ENCODE data around the gene KCNH3. TPM values are rescaled to one million over a fixed set of nuclear protein-coding genes. Genes with fewer than 3 reads are reported as not detected.

Gene KCNH3
- polyA plus RNA-seq, 3 donors = 3.9 to 4.8 (median 4.2) TPM

DNA sequence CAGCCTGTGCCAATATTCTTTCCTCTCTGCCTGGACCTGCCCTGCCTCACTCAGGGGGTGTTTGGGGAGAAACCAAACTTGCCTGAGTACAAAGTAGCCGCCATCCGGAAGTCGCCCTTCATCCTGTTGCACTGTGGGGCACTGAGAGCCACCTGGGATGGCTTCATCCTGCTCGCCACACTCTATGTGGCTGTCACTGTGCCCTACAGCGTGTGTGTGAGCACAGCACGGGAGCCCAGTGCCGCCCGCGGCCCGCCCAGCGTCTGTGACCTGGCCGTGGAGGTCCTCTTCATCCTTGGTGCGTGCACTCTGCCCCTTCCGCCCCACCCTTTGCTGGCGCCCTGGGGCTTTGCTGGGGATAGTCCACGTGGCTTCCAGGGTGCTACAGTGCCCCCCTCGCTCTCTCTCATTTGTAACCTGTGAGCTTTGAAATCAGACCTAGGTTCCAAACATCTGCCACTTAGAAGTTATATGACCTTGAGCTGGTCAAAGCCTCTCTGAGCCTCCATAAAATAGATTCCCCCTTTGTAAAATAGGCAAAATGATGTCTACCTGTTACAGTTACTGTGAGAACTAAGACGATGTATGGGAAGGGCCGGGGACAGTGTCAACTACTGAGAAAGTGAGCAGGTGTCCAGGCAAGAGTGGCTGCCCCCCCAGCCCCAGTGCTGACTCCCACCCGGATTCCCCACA is 4.5 kb downstream of the KCNH3 start:
- no peak for DNase-seq (ENCODE audit: low read depth in 3 of 3, low spot score in 2 of 3)

GRCh38 chr12:49543914-49544815 is 5.3 kb downstream of the KCNH3 start:
- no peak for DNase-seq (ENCODE audit: low read depth in 3 of 3, low spot score in 2 of 3)

DNA sequence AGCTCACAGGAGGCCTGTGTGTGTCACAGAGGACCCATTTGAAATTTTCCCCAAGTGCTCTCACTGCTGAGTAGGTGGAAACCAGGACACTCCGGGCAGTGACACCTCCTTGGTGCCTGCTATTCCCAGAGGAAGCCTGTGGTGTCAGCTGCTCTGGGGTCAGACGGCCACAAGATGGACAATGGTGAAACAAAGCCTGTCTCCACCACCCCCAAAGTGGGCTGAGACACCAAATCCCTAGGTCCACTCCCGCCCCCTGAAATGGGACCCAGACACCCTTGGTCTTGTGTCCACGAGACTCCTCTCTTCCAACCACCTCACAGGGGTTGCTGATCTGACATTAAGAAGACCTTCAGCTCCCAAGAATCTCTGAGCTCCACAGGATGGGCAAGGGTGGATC is 7.0 kb downstream of the KCNH3 start:
- no peak for DNase-seq (ENCODE audit: low read depth in 3 of 3, low spot score in 2 of 3)

GRCh38 chr12:49546481-49546880 is 7.7 kb downstream of the KCNH3 start:
- DNase-seq (ENCODE audit: low read depth in 3 of 3, low spot score in 2 of 3) = no peak

DNA sequence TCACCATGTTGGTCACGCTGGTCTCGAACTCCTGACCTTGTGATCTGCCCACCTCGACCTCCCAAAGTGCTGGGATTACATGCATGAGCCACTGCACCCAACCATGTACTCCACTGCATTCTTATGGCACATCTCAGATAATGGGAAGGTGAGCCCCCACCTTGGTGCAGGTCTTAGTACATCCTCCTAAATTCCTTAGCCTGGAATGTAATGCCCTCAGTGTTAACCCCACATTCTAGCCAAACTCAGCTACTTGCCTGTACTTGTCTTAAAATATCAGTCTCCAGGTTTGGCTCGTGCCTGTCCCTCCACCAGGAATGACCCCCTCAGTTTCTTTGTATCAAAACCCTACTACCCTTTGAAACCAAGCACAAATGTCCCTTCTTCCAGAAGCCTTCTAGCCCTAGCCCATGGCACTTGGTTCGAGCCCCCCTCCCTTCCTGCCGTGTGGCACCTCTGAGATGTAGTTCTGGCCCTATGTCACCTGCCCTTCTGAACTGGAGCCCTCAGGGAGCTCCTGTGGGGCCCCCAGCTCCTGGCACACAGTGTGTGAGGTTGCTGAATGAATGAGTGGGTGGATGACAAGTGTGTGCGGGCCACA is 8.4 kb downstream of the KCNH3 start:
- DNase-seq (ENCODE audit: low read depth in 3 of 3, low spot score in 2 of 3) = no peak

DNA sequence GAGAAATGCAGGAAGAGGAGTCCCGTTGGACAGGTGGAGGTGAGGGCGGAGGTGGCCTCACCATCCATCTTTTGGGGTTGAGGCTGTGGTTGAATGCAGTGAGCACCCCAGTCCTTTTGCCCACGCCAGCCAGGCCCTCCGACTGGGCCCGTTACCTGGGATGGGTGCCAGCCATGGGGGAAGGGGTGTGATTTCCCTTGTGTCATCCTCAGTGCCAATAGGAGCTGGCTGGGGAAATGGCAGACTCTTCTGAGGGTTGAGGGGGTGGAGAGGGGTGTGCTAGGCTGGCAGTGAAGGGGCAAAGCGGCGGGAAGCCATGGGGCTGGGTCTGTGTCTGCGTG is 9.6 kb downstream of the KCNH3 start:
- DNase-seq (ENCODE audit: low read depth in 3 of 3, low spot score in 2 of 3) = no peak

DNA sequence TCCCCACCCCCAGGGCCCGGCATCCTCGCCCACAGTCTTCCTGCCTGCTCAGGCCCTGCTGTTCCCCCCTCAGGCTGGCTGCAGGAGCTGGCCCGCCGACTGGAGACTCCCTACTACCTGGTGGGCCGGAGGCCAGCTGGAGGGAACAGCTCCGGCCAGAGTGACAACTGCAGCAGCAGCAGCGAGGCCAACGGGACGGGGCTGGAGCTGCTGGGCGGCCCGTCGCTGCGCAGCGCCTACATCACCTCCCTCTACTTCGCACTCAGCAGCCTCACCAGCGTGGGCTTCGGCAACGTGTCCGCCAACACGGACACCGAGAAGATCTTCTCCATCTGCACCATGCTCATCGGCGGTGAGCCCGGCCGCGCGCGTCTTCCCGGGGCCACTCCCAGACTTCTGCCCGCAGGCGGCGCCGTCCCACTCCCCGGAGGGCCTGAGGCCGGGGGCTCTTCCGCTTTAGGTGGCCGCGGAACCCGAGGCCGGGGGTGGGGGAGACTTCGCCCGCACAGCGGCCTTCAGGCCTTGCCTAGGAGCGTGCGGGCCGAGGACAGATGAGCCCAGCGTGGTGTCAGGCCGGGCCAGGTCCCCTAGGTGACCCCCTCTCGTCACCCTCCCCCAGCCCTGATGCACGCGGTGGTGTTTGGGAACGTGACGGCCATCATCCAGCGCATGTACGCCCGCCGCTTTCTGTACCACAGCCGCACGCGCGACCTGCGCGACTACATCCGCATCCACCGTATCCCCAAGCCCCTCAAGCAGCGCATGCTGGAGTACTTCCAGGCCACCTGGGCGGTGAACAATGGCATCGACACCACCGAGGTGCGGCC is 10.2 kb downstream of the KCNH3 start:
- no peak for DNase-seq (ENCODE audit: low read depth in 3 of 3, low spot score in 2 of 3)

DNA sequence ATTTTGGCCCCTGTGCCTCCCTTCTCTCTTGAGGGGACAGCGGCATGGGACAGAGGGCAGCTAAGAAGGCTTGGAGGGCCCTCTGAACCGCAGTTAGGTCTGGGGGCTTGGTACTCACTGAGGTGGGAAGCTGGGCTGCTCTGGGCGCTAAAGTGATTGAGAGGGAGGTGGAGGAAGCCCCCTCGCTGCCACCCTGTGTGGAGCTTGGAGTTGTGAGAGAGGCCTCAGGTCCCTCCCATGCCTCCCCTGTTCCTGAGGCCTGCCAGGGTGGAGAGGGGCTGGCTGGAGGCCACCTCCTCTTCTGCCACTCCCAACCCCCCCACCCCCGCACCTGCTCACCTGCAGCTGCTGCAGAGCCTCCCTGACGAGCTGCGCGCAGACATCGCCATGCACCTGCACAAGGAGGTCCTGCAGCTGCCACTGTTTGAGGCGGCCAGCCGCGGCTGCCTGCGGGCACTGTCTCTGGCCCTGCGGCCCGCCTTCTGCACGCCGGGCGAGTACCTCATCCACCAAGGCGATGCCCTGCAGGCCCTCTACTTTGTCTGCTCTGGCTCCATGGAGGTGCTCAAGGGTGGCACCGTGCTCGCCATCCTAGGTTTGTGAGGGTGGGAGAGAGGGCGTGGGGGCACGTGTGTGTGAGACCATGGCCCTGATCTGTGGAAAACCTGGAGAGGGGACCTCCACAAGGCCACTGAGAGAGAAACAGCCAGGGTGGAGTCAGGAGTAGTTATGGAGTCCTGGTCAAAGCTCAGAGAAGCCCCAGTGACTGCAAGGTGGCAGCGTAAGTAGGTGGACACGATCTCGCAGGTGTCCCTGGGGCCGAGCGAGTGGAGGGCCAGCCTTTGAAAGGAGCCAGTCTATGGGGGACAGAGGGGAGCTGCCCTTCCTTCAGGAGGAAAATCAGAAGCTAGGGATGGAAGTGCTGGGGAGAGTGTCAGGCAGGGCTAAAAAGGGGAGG is 11.2 kb downstream of the KCNH3 start:
- DNase-seq (ENCODE audit: low read depth in 3 of 3, low spot score in 2 of 3) = no peak

DNA sequence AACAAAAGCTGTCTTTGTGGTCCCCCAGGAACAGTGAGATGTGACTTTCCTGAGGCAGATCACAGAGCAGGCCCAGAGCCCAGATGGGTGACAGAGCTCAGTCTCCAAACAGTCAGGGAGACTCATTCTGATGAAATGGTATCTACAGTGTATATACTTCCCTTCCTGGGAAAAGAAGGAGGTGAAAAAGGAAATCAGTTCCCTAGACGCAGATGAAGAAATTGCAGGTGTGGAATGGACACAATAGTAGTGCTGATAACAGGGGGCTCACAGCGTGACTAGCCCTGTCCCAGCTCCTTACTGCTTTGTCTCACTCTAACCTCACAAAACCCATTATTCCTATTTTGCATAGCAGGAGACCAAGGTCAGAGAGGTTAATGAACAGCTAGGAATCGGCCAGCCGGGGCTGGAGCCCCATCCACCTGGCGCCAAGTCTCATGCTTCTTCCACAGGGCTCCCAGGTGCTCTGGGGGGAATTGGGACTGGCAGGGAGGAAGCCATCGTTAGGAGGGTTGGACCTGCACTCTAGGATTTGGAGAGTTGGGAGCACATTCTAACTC is 11.9 kb downstream of the KCNH3 start:
- no peak for DNase-seq (ENCODE audit: low read depth in 3 of 3, low spot score in 2 of 3)

DNA sequence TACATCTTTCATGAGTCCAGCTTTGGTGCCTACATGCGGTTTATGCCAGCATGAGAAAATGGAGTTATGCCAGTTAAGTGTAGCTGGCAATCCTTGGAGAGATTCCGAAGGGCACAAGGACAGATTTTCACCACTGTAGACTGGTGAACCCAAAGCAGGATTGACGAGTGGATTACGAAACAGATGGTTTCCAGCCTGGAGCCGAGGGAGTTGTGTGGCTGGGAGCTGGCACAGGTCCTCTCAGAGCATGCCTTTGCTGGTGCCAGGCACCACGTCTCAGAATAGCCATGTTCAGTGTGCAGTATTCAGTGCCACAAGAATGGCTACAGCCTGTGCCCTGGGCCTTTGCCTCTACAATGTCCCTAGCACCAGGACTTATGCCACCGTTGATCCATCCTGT is 13.2 kb downstream of the KCNH3 start:
- no peak for DNase-seq (ENCODE audit: low read depth in 3 of 3, low spot score in 2 of 3)

DNA sequence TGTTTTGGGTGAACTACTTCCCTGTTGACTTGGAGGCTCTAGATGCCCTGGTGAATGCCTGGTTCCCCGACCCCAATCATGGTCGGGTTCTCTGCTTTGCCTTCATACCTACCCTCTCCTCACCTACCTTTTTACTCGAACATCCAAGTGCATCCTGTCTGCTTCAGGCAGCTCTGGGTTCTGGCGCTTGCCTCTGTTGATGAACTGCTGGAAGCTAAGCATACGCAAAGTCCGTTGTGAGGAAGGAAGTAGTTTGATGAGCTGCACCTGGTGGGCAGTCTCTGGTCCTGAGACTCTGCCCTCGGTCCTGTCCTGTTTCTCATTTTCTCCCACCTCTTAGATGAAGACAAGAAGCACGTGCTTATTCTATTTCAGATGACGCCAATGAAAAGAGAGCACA is 13.6 kb downstream of the KCNH3 start:
- no peak for DNase-seq (ENCODE audit: low read depth in 3 of 3, low spot score in 2 of 3)

DNA sequence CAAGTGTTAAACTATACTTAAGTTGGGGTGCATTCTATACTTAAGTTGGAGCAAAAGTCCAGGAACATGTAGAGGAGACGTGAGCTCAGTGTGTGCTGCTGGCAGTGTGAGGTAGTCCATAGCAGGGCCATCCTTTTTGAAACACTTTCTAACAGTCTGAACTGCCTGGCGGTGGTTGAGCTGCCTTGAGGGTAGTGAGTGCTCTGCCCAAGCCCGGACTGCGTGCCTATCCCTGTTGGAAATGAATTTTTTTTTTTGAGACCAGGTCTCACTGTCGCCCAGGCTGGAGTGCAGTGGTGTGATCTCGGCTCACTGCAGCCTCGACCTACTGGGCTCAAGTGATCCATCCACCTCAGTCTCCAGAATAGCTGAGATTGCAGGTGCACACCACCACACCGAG is 14.1 kb downstream of the KCNH3 start:
- no peak for DNase-seq (ENCODE audit: low read depth in 3 of 3, low spot score in 2 of 3)

DNA sequence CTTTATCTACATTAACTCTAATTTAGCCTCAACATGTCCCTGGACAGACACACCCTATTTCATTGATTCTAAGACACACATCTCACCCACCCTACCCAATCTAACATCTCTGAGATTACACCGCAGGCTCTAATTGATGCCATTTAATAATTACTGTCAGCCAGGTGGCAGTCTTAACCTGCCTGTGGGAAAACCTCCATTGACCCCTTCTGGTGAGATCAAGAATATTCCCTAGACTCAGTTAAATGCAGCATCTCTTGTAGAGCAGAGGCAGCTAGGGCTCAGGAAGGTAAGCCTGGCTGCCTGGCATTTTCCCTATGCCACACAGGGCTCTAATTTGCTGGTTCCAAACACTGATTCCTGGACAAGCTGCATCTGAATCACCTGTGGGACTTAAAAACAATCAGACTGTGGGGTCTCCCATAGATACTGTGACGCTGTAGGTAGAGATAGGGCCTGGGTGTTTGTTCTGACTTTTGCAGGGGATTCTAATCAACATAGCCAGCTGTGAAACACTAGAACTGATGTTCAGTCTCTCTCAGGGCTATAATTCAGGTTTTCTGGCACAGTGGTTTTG is 14.8 kb downstream of the KCNH3 start:
- DNase-seq (ENCODE audit: low read depth in 3 of 3, low spot score in 2 of 3) = no peak

- no peak for DNase-seq (ENCODE audit: low read depth in 3 of 3, low spot score in 2 of 3)
Observed at GRCh38 chr12:49554266-49554665, 15.4 kb downstream of the KCNH3 start.

- DNase-seq (ENCODE audit: low read depth in 3 of 3, low spot score in 2 of 3) = no peak
Observed at GRCh38 chr12:49555631-49556390, 17.0 kb downstream of the KCNH3 start.

- DNase-seq (ENCODE audit: low read depth in 3 of 3, low spot score in 2 of 3) = no peak
Observed at GRCh38 chr12:49556391-49557186, 17.8 kb downstream of the KCNH3 start.

DNA sequence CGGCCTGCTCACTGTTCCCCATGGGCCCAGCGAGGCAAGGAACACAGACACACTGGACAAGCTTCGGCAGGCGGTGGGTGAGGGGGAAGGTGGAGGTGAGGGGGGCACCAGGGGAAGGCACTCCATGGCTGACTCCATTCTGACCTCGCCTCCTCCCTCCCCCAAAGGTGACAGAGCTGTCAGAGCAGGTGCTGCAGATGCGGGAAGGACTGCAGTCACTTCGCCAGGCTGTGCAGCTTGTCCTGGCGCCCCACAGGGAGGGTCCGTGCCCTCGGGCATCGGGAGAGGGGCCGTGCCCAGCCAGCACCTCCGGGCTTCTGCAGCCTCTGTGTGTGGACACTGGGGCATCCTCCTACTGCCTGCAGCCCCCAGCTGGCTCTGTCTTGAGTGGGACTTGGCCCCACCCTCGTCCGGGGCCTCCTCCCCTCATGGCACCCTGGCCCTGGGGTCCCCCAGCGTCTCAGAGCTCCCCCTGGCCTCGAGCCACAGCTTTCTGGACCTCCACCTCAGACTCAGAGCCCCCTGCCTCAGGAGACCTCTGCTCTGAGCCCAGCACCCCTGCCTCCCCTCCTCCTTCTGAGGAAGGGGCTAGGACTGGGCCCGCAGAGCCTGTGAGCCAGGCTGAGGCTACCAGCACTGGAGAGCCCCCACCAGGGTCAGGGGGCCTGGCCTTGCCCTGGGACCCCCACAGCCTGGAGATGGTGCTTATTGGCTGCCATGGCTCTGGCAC is 18.5 kb downstream of the KCNH3 start:
- no peak for DNase-seq (ENCODE audit: low read depth in 3 of 3, low spot score in 2 of 3)
